Neural cell (in vitro differentiated cells): ENCODE data around the gene NFIB. TPM values are rescaled to one million over a fixed set of nuclear protein-coding genes. Genes with fewer than 3 reads are reported as not detected.

Experiments used
- H2AFZ ChIP-seq: fragments of 200-600, 300-800 bp; sonication (generic), shearing (Covaris generic); 2 replicates; pipeline ENCODE4 v1.6.0; 2014; ENCODE audit warnings: low read depth, mild to moderate bottlenecking, antibody characterized with exemption, low read length, moderate library complexity
- H3F3A ChIP-seq: fragments of 200-600 bp; shearing (Covaris generic); 2 replicates; pipeline ENCODE4 v1.6.1; 2016; ENCODE audit warnings: mild to moderate bottlenecking, moderate library complexity, mixed read lengths, antibody characterized with exemption, low read length; ENCODE audit not compliant: insufficient read depth, poor library complexity, severe bottlenecking
- H3K27ac ChIP-seq: fragments of 200-600, 300-800 bp; sonication (generic), shearing (Covaris generic); 2 replicates; pipeline ENCODE4 v1.5.1; 2014; ENCODE audit warnings: mild to moderate bottlenecking, low read length, moderate library complexity
- H3K27me3 ChIP-seq: fragments of 300-800, 200-600 bp; sonication (generic), shearing (Covaris generic); 2 replicates; pipeline ENCODE4 v1.6.0; 2014; ENCODE audit warnings: mild to moderate bottlenecking, low read depth, low read length, moderate library complexity; ENCODE audit not compliant: insufficient read depth
- H3K36me3 ChIP-seq: fragments of 300-800, 200-600 bp; sonication (generic), shearing (Covaris generic); 2 replicates; pipeline ENCODE4 v1.5.1; 2014; ENCODE audit warnings: mild to moderate bottlenecking, antibody characterized with exemption, low read length, moderate library complexity; ENCODE audit not compliant: insufficient read depth
- H3K4me2 ChIP-seq: fragments of 300-800, 200-600 bp; sonication (generic), shearing (Covaris generic); 2 replicates; pipeline ENCODE4 v1.6.0; 2014; ENCODE audit warnings: mild to moderate bottlenecking, low read length
- H3K4me3 ChIP-seq: fragments of 300-800, 200-600 bp; sonication (generic), shearing (Covaris generic); 2 replicates; pipeline ENCODE4 v1.5.1; 2014; ENCODE audit warnings: mild to moderate bottlenecking, low read length, moderate library complexity
- H3K79me2 ChIP-seq: fragments of 200-600 bp; shearing (Covaris generic); replicated peaks from 2 replicates; pipeline ENCODE4 v1.6.0; 2014; ENCODE audit warnings: mild to moderate bottlenecking, low read length, moderate library complexity; ENCODE audit not compliant: insufficient read depth
- H3K9ac ChIP-seq: fragments of 300-800, 200-600 bp; sonication (generic), shearing (Covaris generic); 2 replicates; pipeline ENCODE4 v1.6.1; 2016; ENCODE audit warnings: mild to moderate bottlenecking, low read length, mixed read lengths
- H3K9me2 ChIP-seq: fragments of 200-600 bp; shearing (Covaris generic); 2 replicates; pipeline ENCODE4 v1.6.1; 2016; ENCODE audit warnings: mild to moderate bottlenecking, low read length, mixed read lengths; ENCODE audit not compliant: insufficient read depth
- H3K9me3 ChIP-seq: fragments of 200-600, 300-800 bp; sonication (generic), shearing (Covaris generic); 2 replicates; pipeline ENCODE4 v1.6.1; 2016; ENCODE audit warnings: mild to moderate bottlenecking, mixed run types, low read length, moderate library complexity, mixed read lengths
- H4K20me1 ChIP-seq: fragments of 200-600 bp; shearing (Covaris generic); 2 replicates; pipeline ENCODE4 v1.6.1; 2016; ENCODE audit warnings: mild to moderate bottlenecking, mixed run types; ENCODE audit not compliant: insufficient read depth
- CTCF ChIP-seq: fragments of 450-650 bp; IDR thresholded peaks from 2 replicates; pipeline ENCODE4 v1.5.1; 2014; ENCODE audit warnings: antibody characterized with exemption, mild to moderate bottlenecking, moderate library complexity; ENCODE audit not compliant: poor library complexity, severe bottlenecking
- EP300 ChIP-seq: fragments of 450-650 bp; conservative IDR thresholded peaks from 2 replicates; pipeline ENCODE4 v1.6.1; 2014; ENCODE audit warnings: antibody characterized with exemption, mild to moderate bottlenecking, moderate library complexity; ENCODE audit not compliant: poor library complexity, severe bottlenecking
- EZH2 ChIP-seq: fragments of 200-600, 300-800 bp; shearing (Covaris generic), sonication (generic); IDR thresholded peaks from 2 replicates; pipeline ENCODE4 v1.6.1; 2014; ENCODE audit warnings: antibody characterized with exemption, low read length, borderline replicate concordance, mild to moderate bottlenecking; ENCODE audit not compliant: insufficient read depth, poor library complexity, severe bottlenecking
- MXI1 ChIP-seq: fragments of 450-650 bp; conservative IDR thresholded peaks from 2 replicates; pipeline ENCODE4 v1.6.1; 2014; ENCODE audit warnings: antibody characterized with exemption, mild to moderate bottlenecking; ENCODE audit not compliant: poor library complexity, severe bottlenecking
- POLR2AphosphoS5 ChIP-seq: IDR thresholded peaks from 2 replicates; pipeline ENCODE4 v1.6.1; 2012
- RAD21 ChIP-seq: fragments of 450-650 bp; conservative IDR thresholded peaks from 2 replicates; pipeline ENCODE4 v1.6.1; 2014; ENCODE audit warnings: antibody characterized with exemption, mild to moderate bottlenecking, moderate library complexity
- SMC3 ChIP-seq: fragments of 450-650 bp; conservative IDR thresholded peaks from 2 replicates; pipeline ENCODE4 v1.6.1; 2014; ENCODE audit warnings: antibody characterized with exemption, mild to moderate bottlenecking, moderate library complexity; ENCODE audit not compliant: poor library complexity
- TAF1 ChIP-seq: IDR thresholded peaks from 2 replicates; pipeline ENCODE4 v1.6.1; 2012; ENCODE audit warnings: low read depth
- polyA plus RNA-seq: library from polyadenylated mRNA; depleted of rRNA; stranded (reverse); fragments of >200 nt; gene quantifications from 2 replicates; pipeline ENCODE4 v1.2.3, GENCODE V29; 2014
- TF ChIP-seq, protein P1 (sequence below): IDR thresholded peaks from 2 replicates; pipeline ENCODE4 v1.6.1; 2012; ENCODE audit warnings: borderline replicate concordance

The NFIB gene
- polyA plus RNA-seq, 1 donor from 2014 or later, result 0.73 TPM

DNA sequence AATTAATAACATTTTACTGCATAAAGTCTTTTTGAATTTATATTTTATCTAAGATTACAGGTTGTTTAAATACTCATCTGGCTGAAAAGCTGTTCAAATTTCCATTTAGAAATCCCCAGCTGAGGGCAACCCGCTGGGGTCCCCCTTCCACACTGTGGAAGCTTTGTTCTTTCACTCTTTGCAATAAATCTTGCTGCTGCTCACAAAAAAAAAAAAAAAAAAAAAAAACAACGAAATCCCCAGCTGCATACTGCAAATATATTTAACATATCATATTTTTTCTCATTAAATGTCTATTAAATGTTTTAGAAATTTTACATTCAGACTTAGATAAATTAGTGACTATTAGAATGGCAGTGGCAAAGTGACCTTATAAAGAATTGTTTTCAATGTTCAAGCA is 172.2 kb downstream of the NFIB start:
- TF ChIP-seq SMC3 (no peak), MXI1 (no peak), CTCF (no peak), EP300 (no peak), RAD21 (no peak), TAF1 (no peak), EZH2 (no peak), POLR2AphosphoS5 (no peak)
- TF ChIP-seq, protein P1, sequence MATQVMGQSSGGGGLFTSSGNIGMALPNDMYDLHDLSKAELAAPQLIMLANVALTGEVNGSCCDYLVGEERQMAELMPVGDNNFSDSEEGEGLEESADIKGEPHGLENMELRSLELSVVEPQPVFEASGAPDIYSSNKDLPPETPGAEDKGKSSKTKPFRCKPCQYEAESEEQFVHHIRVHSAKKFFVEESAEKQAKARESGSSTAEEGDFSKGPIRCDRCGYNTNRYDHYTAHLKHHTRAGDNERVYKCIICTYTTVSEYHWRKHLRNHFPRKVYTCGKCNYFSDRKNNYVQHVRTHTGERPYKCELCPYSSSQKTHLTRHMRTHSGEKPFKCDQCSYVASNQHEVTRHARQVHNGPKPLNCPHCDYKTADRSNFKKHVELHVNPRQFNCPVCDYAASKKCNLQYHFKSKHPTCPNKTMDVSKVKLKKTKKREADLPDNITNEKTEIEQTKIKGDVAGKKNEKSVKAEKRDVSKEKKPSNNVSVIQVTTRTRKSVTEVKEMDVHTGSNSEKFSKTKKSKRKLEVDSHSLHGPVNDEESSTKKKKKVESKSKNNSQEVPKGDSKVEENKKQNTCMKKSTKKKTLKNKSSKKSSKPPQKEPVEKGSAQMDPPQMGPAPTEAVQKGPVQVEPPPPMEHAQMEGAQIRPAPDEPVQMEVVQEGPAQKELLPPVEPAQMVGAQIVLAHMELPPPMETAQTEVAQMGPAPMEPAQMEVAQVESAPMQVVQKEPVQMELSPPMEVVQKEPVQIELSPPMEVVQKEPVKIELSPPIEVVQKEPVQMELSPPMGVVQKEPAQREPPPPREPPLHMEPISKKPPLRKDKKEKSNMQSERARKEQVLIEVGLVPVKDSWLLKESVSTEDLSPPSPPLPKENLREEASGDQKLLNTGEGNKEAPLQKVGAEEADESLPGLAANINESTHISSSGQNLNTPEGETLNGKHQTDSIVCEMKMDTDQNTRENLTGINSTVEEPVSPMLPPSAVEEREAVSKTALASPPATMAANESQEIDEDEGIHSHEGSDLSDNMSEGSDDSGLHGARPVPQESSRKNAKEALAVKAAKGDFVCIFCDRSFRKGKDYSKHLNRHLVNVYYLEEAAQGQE, result no peak
- no peaks in the 10 kb centered on the region for H3K79me2 ChIP-seq
- H3K27me3 ChIP-seq, result no peaks in the 10 kb centered on the region
- H3F3A ChIP-seq, result no peaks in the 10 kb centered on the region
- H3K4me2 ChIP-seq, result no peak overlapping the region
- H2AFZ ChIP-seq, result no peak overlapping the region
- no peaks in the 10 kb centered on the region for H3K36me3 ChIP-seq
- H3K9ac ChIP-seq, result no peak overlapping the region
- H4K20me1 ChIP-seq, result no peaks in the 10 kb centered on the region
- no peaks in the 10 kb centered on the region for H3K9me3 ChIP-seq
- H3K9me2 ChIP-seq, result no peaks in the 10 kb centered on the region
- no peak overlapping the region for H3K4me3 ChIP-seq
- H3K27ac ChIP-seq, result no peak overlapping the region

DNA sequence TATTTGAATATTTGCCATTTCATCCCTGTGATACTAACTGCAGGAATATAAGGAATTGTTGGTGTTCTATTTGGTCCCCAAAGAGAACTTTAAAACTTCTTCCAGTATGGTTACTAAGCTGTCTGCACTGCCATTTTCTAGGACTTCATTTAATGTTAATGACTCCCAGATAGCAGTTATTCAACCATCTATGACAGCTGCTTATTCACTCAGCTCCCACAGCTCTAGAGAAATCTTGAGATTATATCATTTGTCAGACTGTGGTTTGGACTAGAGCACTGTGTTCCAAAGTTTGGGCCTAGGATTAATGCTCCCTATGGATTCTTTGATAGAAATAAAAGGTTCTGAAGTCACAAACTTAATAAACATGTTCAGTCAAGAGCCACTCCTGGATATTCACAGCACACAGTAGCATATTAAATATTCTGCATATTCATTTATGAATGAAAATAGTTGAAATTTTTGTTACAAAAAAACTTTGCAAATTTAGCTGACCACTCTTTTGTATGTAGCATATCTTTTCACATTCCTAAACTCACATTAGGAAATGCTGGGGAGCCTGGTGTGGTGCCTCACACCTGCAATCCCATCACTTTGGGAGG is 173.7 kb downstream of the NFIB start:
- no peak overlapping the region for H3K4me2 ChIP-seq
- no peak overlapping the region for H3K9ac ChIP-seq
- TF ChIP-seq, protein P1, result no peak
- TF ChIP-seq POLR2AphosphoS5, result no peak
- no peak for TF ChIP-seq CTCF
- no peak for TF ChIP-seq EZH2
- TF ChIP-seq MXI1, result no peak
- no peak for TF ChIP-seq SMC3
- no peak for TF ChIP-seq TAF1
- no peak for TF ChIP-seq EP300
- TF ChIP-seq RAD21, result no peak
- H3K27ac ChIP-seq, result no peak overlapping the region
- no peak overlapping the region for H3K4me3 ChIP-seq
- H3K79me2 ChIP-seq, result no peaks in the 10 kb centered on the region
- no peaks in the 10 kb centered on the region for H4K20me1 ChIP-seq
- H3K36me3 ChIP-seq, result no peaks in the 10 kb centered on the region
- H2AFZ ChIP-seq, result no peak overlapping the region
- no peaks in the 10 kb centered on the region for H3F3A ChIP-seq
- no peaks in the 10 kb centered on the region for H3K27me3 ChIP-seq
- H3K9me3 ChIP-seq, result no peaks in the 10 kb centered on the region
- no peaks in the 10 kb centered on the region for H3K9me2 ChIP-seq
